Panc1 (cell line): ENCODE results near the gene ATP11C.

Experiments used
- CTCF ChIP-seq: fragments of 450-650 bp; IDR thresholded peaks from 2 replicates; pipeline ENCODE4 v1.5.1; 2017; ENCODE audit warnings: mild to moderate bottlenecking
- SIN3A ChIP-seq: IDR thresholded peaks from 2 replicates; pipeline ENCODE4 v1.6.1; 2012; ENCODE audit warnings: low read depth, mild to moderate bottlenecking, low read length, moderate library complexity, borderline replicate concordance; ENCODE audit not compliant: insufficient read depth
- TCF7L2 ChIP-seq: IDR thresholded peaks from 2 replicates; pipeline ENCODE4 v1.6.1; 2011; ENCODE audit warnings: mild to moderate bottlenecking, low read depth, low read length, inconsistent platforms

- TF ChIP-seq SIN3A = no peak
- no peak for TF ChIP-seq CTCF
- TF ChIP-seq TCF7L2 = no peak
Measured at GRCh38 chrX:139724626-139725025, 208.2 kb downstream of the ATP11C start.
